HepG2 (cell line): Measurements from ENCODE around the gene KBTBD13. TPM values are rescaled to one million over a fixed set of nuclear protein-coding genes. Genes with fewer than 3 reads are reported as not detected.

Experiments
- ATF3 ChIP-seq: sonication (generic); formaldehyde crosslinking; IDR thresholded peaks from 2 replicates; pipeline ENCODE4 v1.4.0; 2020; ENCODE audit warnings: missing genetic modification reagents
- ATF7 ChIP-seq, 2 experiments: fragments of 450-650 bp in 1 of 2; sonication (generic) in 1 of 2; formaldehyde crosslinking in 1 of 2; IDR thresholded peaks; 2 replicates each; pipeline versions ENCODE4 v1.4.0 to v1.6.1; 2016 to 2020; ENCODE audit warnings: antibody characterized with exemption in 1 of 2, mild to moderate bottlenecking in 1 of 2, missing genetic modification reagents in 1 of 2
- CREB1 ChIP-seq, 2 experiments: fragments of 450-650 bp in 1 of 2; IDR thresholded peaks; 2 replicates each; pipeline ENCODE4 v1.6.1; 2016 to 2017; ENCODE audit warnings: control low read depth in 1 of 2, mild to moderate bottlenecking in 1 of 2, missing compliant biosample characterization in 1 of 2, missing genetic modification characterization in 1 of 2
- CSRNP2 ChIP-seq: sonication (generic); formaldehyde crosslinking; conservative IDR thresholded peaks from 2 replicates; pipeline ENCODE4 v1.8.0; 2022; ENCODE audit warnings: low read depth, missing genetic modification reagents
- DMAP1 ChIP-seq: IDR thresholded peaks from 2 replicates; pipeline ENCODE4 v1.6.1; 2016
- EZH2 ChIP-seq: conservative IDR thresholded peaks from 2 replicates; pipeline ENCODE4 v1.6.1; 2012; ENCODE audit warnings: mild to moderate bottlenecking, low read depth, low read length, moderate library complexity
- GATAD2A ChIP-seq: IDR thresholded peaks from 2 replicates; pipeline ENCODE4 v1.6.1; 2016
- MAFK ChIP-seq, 2 experiments: IDR thresholded peaks in 1 of 2; conservative IDR thresholded peaks in 1 of 2; 2 replicates each; pipeline ENCODE4 v1.6.1; 2011; ENCODE audit warnings: improper control_type of control experiment in 2 of 2, low read length in 2 of 2
- MXI1 ChIP-seq: IDR thresholded peaks from 3 replicates; pipeline ENCODE4 v1.6.1; 2012; ENCODE audit warnings: low read depth, low read length, inconsistent platforms, borderline replicate concordance
- PATZ1 ChIP-seq: sonication (generic); formaldehyde crosslinking; IDR thresholded peaks from 2 replicates; pipeline ENCODE4 v1.4.0; 2020; ENCODE audit warnings: missing genetic modification reagents
- PITX1 ChIP-seq: sonication (generic); formaldehyde crosslinking; IDR thresholded peaks from 2 replicates; pipeline ENCODE4 v1.5.1; 2020; ENCODE audit warnings: mild to moderate bottlenecking, missing genetic modification reagents
- RNF2 ChIP-seq: fragments of 450-650 bp; conservative IDR thresholded peaks from 2 replicates; pipeline ENCODE4 v1.6.1; 2016; ENCODE audit warnings: low read depth
- SRSF4 ChIP-seq: fragments of 200-400 bp; formaldehyde crosslinking; IDR thresholded peaks from one replicate; pipeline ENCODE4 v1.6.1; 2018; ENCODE audit warnings: mild to moderate bottlenecking, low read depth, low read length, moderate library complexity; ENCODE audit not compliant: poor library complexity, severe bottlenecking
- THAP9 ChIP-seq: sonication (generic); formaldehyde crosslinking; IDR thresholded peaks from 2 replicates; pipeline ENCODE4; 2020; ENCODE audit warnings: missing genetic modification reagents, mild to moderate bottlenecking, borderline replicate concordance
- TRAFD1 ChIP-seq: sonication (generic); formaldehyde crosslinking; IDR thresholded peaks from 2 replicates; pipeline ENCODE4 v1.5.1; 2020; ENCODE audit warnings: missing genetic modification reagents, mild to moderate bottlenecking, borderline replicate concordance
- ZFX ChIP-seq: sonication (generic); formaldehyde crosslinking; IDR thresholded peaks from 2 replicates; pipeline ENCODE4 v1.4.0; 2020; ENCODE audit warnings: mild to moderate bottlenecking, low read depth, missing genetic modification reagents, moderate library complexity
- ZNF510 ChIP-seq: sonication (generic); formaldehyde crosslinking; IDR thresholded peaks from 2 replicates; pipeline ENCODE4 v1.4.0; 2020; ENCODE audit warnings: low read depth, mild to moderate bottlenecking, missing genetic modification reagents
- ZNF670 ChIP-seq: sonication (generic); formaldehyde crosslinking; IDR thresholded peaks from 2 replicates; pipeline ENCODE4 v1.8.0; 2022; ENCODE audit warnings: mild to moderate bottlenecking, missing genetic modification reagents, borderline replicate concordance
- ZNF792 ChIP-seq: IDR thresholded peaks from 2 replicates; pipeline ENCODE4 v1.6.1; 2016
- ZSCAN29 ChIP-seq: sonication (generic); formaldehyde crosslinking; conservative IDR thresholded peaks from 2 replicates; pipeline ENCODE4 v1.4.0; 2020; ENCODE audit warnings: mild to moderate bottlenecking, missing genetic modification reagents
- polyA plus RNA-seq, 8 experiments: library from polyadenylated mRNA; depleted of rRNA in 3 of 8; stranded (reverse) in 7 of 8; unstranded in 1 of 8; fragments of >200 nt; fragmentation: Illumina TruSeq in 4 of 8; extraction: Trizol in 4 of 8; gene quantifications; 2 replicates each; pipeline versions ENCODE4 v1.2.1 to v1.2.3, GENCODE V29; 2011 to 2016; ENCODE audit warnings: low read depth in 4 of 8, missing spikeins in 1 of 8, mixed read lengths in 1 of 8; ENCODE audit not compliant: insufficient read depth in 1 of 8
- total RNA-seq, 5 experiments: library from RNA; depleted of rRNA; stranded (reverse); fragments of >200 nt; fragmentation: Illumina TruSeq; extraction: Trizol; gene quantifications; 2 replicates each; pipeline ENCODE4 v1.2.3, GENCODE V29; 2016; ENCODE audit warnings: low read depth in 1 of 5

The KBTBD13 gene
- total and polyA plus RNA-seq, 2 of the 13 experiments (the other 11 are each of a cell fraction or from before 2014, with no cell fraction given), result not detected

- peak; percentile 18; the same call in 1 of the 2 replicates for TF ChIP-seq GATAD2A (CRISPR knock-in tag)
- no peak for TF ChIP-seq EZH2
- no peak for TF ChIP-seq ZNF792
- no peak for TF ChIP-seq MAFK (conservative IDR thresholded peaks at IDR 0.05 in 1 of 2, IDR thresholded peaks at IDR 0.05 in 1 of 2; ENCODE audit: low read length in 2 of 2)
- TF ChIP-seq CREB1 (IDR thresholded peaks at IDR 0.05), result peak; percentile 77
- TF ChIP-seq CREB1 (CRISPR knock-in tag; IDR thresholded peaks at IDR 0.05), result no peak; the same call in 1 of the 2 replicates
- TF ChIP-seq PATZ1, result 0 out of 2 replicates have a peak, but pooled peaks have one; percentile 42
- TF ChIP-seq SRSF4, result no peak
- TF ChIP-seq DMAP1 (CRISPR knock-in tag), result no peak
- no peak for TF ChIP-seq ZNF670 (CRISPR knock-in tag)
- no peak for TF ChIP-seq CSRNP2 (CRISPR knock-in tag)
- no peak for TF ChIP-seq ZNF510
- TF ChIP-seq MXI1, result no peak
- no peak for TF ChIP-seq THAP9 (CRISPR knock-in tag)
- no peak for TF ChIP-seq RNF2
- no peak for TF ChIP-seq ZSCAN29 (CRISPR knock-in tag)
- TF ChIP-seq ATF7 (IDR thresholded peaks at IDR 0.05), result peak; percentile 87
- no peak for TF ChIP-seq ATF7 (CRISPR knock-in tag; IDR thresholded peaks at IDR 0.05)
- no peak for TF ChIP-seq TRAFD1 (CRISPR knock-in tag)
- 0 out of 2 replicates have a peak, but pooled peaks have one; percentile 28 for TF ChIP-seq PITX1 (CRISPR knock-in tag)
- no peak for TF ChIP-seq ZFX (CRISPR knock-in tag)
- TF ChIP-seq ATF3, result peak; percentile 65
Observed at GRCh38 chr15:65095011-65095746, 18.6 kb downstream of the KBTBD13 start (continued).
